GM12873 (cell line): ENCODE results near the gene HMGA1.
A peak's percentile ranks its signal among the peaks of the same experiment; 100 is the strongest.

Experiments used
- CTCF ChIP-seq: IDR thresholded peaks from 2 replicates; pipeline ENCODE4 v1.5.1; 2012; ENCODE audit warnings: low read depth, mild to moderate bottlenecking, moderate library complexity, low read length, control low read depth; ENCODE audit not compliant: insufficient read depth; ENCODE audit errors: missing control alignments

Gene HMGA1

DNA sequence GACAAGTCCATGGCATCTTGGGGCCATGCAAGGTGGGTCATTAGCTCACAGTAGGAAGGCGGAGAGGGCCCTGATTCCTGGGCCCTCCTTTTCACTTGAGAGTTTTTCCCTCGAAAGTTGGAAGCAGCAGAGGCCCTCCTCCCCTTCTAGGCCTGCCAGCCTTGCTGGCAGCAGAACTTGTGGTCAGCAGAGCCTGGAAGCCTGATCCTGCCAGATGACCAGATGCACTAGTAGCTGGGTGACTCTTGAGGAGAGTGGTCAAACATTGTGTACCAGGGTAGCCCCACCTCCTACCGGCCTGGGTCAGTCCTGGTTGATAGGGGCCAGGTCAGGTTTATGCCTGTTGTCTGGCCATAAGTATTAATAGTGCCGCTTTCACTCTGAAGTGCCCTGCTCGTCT lies 3.8 kb upstream of the HMGA1 start:
- no peak for TF ChIP-seq CTCF

DNA sequence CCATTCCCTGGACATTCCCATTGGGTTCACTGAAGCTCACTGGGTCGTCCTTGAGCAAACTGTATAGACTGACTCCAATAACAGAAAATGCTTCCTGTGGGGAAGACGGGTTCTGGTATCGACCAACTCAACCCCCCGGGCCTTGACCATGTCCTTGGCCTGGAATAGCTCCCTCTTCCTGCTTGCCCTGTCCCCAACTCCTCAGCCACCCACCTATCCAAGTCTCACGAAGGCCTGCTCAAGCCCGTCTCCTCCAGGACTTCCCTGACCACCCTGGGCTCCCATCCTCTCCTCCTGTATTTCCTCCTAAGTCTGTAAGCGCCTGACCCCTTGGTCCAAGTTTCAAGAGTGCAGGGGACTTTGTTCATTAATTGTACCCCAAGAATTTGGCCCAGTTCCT lies 2.8 kb upstream of the HMGA1 start:
- no peak for TF ChIP-seq CTCF

DNA sequence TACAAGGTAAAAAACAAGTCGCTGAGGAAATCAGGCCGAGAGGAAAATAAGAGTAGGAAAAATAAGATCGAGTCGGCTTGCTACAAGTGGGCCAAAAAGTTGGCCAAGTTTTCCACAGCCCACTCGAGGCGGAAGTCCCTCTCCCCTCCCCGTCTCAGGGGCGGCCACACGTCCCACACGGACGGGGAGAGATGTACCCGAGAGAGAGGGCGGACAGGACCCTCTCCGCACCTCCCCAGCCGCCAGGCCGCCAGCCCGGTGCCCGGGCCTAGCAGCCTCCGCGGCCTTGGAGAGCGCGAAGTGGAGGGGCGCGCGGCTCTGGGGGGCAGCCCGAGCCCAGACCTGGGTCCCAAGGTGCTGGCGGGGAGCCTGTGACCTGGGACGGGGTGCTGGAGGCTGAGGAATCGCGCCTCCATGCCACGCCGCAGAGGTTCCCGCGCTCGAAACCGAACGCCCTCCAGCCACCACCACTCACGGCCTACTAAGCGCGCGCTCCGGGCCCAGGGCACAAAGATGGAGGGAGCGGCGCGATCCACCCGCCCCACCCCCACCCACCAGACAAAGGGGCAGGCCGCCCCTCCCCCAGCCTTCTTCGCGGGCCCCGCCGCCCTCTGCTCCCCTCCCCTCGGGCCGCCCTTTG lies 1.9 kb upstream of the HMGA1 start:
- no peak for TF ChIP-seq CTCF

- no peak for TF ChIP-seq CTCF
Observed at GRCh38 chr6:34235307-34236130, 1.2 kb upstream of the HMGA1 start.

DNA sequence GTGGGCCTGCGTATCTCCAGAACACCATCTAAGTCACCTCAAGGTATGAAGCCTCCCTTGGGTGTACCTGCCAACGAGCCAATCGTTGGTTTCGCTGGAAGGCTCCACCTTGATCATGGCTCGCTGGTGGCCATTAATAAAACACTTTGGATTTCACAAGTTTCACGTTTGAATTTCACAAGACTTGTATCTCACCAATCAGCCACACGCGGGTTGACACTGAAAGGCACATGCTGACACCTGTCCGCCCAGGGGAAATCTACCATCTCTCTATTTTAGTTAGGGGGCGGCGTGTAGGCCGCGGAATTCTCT lies 586 bp upstream of the HMGA1 start:
- no peak for TF ChIP-seq CTCF

DNA sequence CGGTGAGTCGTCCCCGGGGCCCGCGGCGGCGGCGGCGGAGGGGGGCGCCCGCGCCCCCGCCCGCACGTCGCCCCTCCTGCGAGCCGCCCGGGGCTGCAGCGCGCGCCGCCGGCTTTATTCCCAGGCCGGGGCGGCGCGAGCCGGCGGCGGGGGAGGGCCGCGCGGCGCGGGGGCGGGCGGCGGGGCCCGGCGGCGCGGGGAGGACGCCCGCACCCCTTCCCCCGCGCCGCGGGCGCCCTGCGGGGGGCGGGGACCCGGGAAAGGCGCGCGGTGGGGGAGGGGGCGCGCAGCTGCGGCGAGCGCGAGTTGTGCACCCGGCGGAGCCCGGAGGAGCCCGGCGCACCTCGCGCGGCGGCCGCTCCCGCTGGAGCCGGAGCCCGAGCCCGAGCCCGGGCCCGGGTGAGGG lies 646 bp downstream of the HMGA1 start:
- TF ChIP-seq CTCF, result no peak

DNA sequence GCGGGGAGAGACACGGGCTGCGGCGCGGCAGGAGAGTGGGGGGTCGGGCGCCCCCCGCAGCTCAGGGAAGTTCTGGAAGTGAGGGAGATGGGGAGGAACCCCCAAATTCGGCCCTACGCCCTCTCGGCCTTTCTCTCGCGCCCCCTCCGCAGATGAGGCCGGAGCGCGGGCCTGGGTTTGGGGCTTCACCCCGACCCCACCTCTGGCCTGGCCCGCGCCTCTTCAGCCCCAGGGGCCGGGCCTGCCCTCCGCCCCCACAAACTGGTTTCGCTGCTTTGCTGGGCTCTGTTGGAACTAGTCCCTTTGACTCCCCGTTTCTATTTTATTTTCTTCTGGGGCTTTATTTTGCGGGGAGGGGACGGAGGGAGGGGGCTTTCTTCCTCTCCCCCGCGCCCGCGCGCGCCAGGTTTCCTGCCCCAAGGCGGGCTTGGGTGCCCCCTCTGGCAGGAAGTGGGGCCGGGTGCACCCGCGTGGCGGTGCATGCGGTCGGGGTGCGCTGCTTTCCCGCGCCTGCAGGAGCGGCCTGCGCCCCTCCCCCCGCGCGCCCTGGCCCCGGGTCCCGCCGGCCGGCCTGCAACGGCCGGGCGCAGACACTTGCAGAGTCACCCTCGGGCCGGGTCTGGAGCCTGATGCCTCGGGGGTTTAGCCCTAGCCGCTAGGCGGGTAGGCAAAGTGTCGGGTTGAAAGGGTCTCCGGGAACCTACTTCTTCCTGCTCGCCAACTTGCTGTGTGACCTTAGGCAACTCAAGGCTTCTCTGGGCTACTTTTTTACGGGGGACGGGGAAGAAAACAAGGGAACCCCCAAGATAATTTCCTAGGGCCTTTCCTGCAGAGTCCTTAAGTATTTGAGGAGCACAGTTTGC lies 1.3 kb downstream of the HMGA1 start:
- peak; percentile 56 for TF ChIP-seq CTCF
